Loucy (cell line): ENCODE results near the gene ZNF248.

ENCODE experiments used
- H2AFZ ChIP-seq: fragments of 200-600 bp; sonication (generic); 2 replicates; pipeline ENCODE4 v1.6.0; 2016; ENCODE audit warnings: antibody characterized with exemption, mild to moderate bottlenecking, low read length, moderate library complexity
- H3F3A ChIP-seq: fragments of 200-600 bp; 2 replicates; pipeline ENCODE4 v1.6.0; 2016; ENCODE audit warnings: antibody characterized with exemption, low read depth, mild to moderate bottlenecking
- H3K27me3 ChIP-seq: fragments of 200-600 bp; sonication (generic); 2 replicates; pipeline ENCODE4 v1.6.1; 2014; ENCODE audit warnings: low read length, mild to moderate bottlenecking; ENCODE audit not compliant: insufficient read depth, poor library complexity, severe bottlenecking
- H3K36me3 ChIP-seq: fragments of 200-600 bp; sonication (generic); 2 replicates; pipeline ENCODE4 v1.6.1; 2016; ENCODE audit warnings: low read length; ENCODE audit not compliant: insufficient read depth
- H3K4me1 ChIP-seq: fragments of 200-600 bp; sonication (generic); 2 replicates; pipeline ENCODE4 v1.5.1; 2014; ENCODE audit warnings: low read length, mild to moderate bottlenecking; ENCODE audit not compliant: insufficient read depth, poor library complexity, severe bottlenecking
- H3K4me2 ChIP-seq: fragments of 200-600 bp; sonication (generic); 2 replicates; pipeline ENCODE4 v1.6.0; 2014; ENCODE audit warnings: antibody characterized with exemption, low read length, low read depth, mild to moderate bottlenecking; ENCODE audit not compliant: poor library complexity, severe bottlenecking
- H3K4me3 ChIP-seq: fragments of 200-600 bp; sonication (generic); 2 replicates; pipeline ENCODE4 v1.5.1; 2014; ENCODE audit warnings: low read length, mild to moderate bottlenecking, mixed read lengths; ENCODE audit not compliant: poor library complexity, severe bottlenecking
- H3K79me2 ChIP-seq: fragments of 200-600 bp; sonication (generic); 2 replicates; pipeline ENCODE4 v1.6.1; 2014; ENCODE audit warnings: low read length; ENCODE audit not compliant: insufficient read depth
- H3K9ac ChIP-seq: fragments of 200-600 bp; sonication (generic); 2 replicates; pipeline ENCODE4 v1.6.0; 2014; ENCODE audit warnings: mild to moderate bottlenecking, low read depth, low read length, moderate library complexity; ENCODE audit not compliant: poor library complexity, severe bottlenecking
- H3K9me2 ChIP-seq: fragments of 200-600 bp; sonication (generic); replicated peaks from 2 replicates; pipeline ENCODE4 v1.6.1; 2016; ENCODE audit warnings: low read depth, low read length, mixed read lengths
- H3K9me3 ChIP-seq: fragments of 200-600 bp; sonication (generic); 2 replicates; pipeline ENCODE4 v1.6.1; 2014; ENCODE audit warnings: mild to moderate bottlenecking, antibody characterized with exemption, low read length, low read depth; ENCODE audit not compliant: insufficient read depth
- H4K20me1 ChIP-seq: fragments of 200-600 bp; sonication (generic); 2 replicates; pipeline ENCODE4 v1.6.0; 2014; ENCODE audit warnings: antibody characterized with exemption, low read length, mild to moderate bottlenecking; ENCODE audit not compliant: insufficient read depth, poor library complexity, severe bottlenecking
- EZH2phosphoT487 ChIP-seq: fragments of 200-600 bp; IDR thresholded peaks from 2 replicates; pipeline ENCODE4 v1.6.1; 2018; ENCODE audit warnings: antibody characterized with exemption, mild to moderate bottlenecking, moderate library complexity, borderline replicate concordance
- TF ChIP-seq, protein P1 (sequence below): fragments of 200-600 bp; sonication (generic); conservative IDR thresholded peaks from 2 replicates; pipeline ENCODE4 v1.5.1; 2014; ENCODE audit warnings: mild to moderate bottlenecking, antibody characterized with exemption, low read length

The ZNF248 gene

GRCh38 chr10:37856881-37857286, 526 bp downstream of the ZNF248 start:
- peak overlapping the region; percentile 83 for H3K4me2 ChIP-seq
- peak overlapping the region; percentile 97 for H2AFZ ChIP-seq
- H3K4me3 ChIP-seq: peak overlapping the region; percentile 89
- H3K9ac ChIP-seq: peak overlapping the region; percentile 91
- no peaks in the 10 kb centered on the region for H3K9me2 ChIP-seq
- H3K27me3 ChIP-seq: no peaks in the 10 kb centered on the region
- peaks cover 28% of the 10 kb centered on the region for H3K4me1 ChIP-seq
- H3K79me2 ChIP-seq: peaks cover 41% of the 10 kb centered on the region
- H4K20me1 ChIP-seq: no peaks in the 10 kb centered on the region
- H3F3A ChIP-seq: no peaks in the 10 kb centered on the region
- TF ChIP-seq EZH2phosphoT487: no peak
- TF ChIP-seq, protein P1, sequence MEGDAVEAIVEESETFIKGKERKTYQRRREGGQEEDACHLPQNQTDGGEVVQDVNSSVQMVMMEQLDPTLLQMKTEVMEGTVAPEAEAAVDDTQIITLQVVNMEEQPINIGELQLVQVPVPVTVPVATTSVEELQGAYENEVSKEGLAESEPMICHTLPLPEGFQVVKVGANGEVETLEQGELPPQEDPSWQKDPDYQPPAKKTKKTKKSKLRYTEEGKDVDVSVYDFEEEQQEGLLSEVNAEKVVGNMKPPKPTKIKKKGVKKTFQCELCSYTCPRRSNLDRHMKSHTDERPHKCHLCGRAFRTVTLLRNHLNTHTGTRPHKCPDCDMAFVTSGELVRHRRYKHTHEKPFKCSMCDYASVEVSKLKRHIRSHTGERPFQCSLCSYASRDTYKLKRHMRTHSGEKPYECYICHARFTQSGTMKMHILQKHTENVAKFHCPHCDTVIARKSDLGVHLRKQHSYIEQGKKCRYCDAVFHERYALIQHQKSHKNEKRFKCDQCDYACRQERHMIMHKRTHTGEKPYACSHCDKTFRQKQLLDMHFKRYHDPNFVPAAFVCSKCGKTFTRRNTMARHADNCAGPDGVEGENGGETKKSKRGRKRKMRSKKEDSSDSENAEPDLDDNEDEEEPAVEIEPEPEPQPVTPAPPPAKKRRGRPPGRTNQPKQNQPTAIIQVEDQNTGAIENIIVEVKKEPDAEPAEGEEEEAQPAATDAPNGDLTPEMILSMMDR: no peak
- no peaks in the 10 kb centered on the region for H3K36me3 ChIP-seq
- no peaks in the 10 kb centered on the region for H3K9me3 ChIP-seq

- H3K9me3 ChIP-seq: no peaks in the 10 kb centered on the region
- H3K79me2 ChIP-seq: peaks cover 41% of the 10 kb centered on the region
- H3K36me3 ChIP-seq: no peaks in the 10 kb centered on the region
- peak overlapping the region; percentile 89 for H3K4me3 ChIP-seq
- H3F3A ChIP-seq: no peaks in the 10 kb centered on the region
- H3K4me2 ChIP-seq: peak overlapping the region; percentile 83
- H3K9ac ChIP-seq: peak overlapping the region; percentile 91
- no peak for TF ChIP-seq EZH2phosphoT487
- TF ChIP-seq, protein P1: no peak
- peaks cover 28% of the 10 kb centered on the region for H3K4me1 ChIP-seq
- H3K27me3 ChIP-seq: no peaks in the 10 kb centered on the region
- no peak overlapping the region for H2AFZ ChIP-seq
- no peaks in the 10 kb centered on the region for H4K20me1 ChIP-seq
- no peaks in the 10 kb centered on the region for H3K9me2 ChIP-seq
Observed at GRCh38 chr10:37855636-37856035, 1.8 kb downstream of the ZNF248 start.

DNA sequence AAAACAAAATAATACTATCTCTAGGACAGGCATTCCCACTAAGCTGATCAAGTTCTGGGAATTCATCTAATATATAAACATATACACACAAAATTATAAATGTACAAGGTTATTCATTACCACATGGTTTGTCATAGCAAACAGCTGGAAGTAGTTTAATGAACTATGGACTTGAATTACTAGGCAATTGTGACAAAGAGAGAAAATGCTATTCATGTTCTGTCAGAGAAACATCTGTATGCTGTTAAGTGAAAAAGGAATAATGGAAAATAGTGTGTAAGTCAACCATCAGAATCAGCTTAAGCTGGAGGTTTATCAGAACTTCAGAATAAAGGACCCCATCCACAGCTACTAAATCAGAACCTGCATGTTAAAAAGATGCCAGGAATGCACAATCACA, 2.8 kb downstream of the ZNF248 start:
- Histone ChIP-seq H3K9me3 (no peaks in the 10 kb centered on the region), H3K27me3 (no peaks in the 10 kb centered on the region), H3K4me1 (peaks cover 28% of the 10 kb centered on the region), H3F3A (no peaks in the 10 kb centered on the region), H3K9ac (peak overlapping the region; percentile 91), H3K36me3 (no peaks in the 10 kb centered on the region), H3K9me2 (no peaks in the 10 kb centered on the region), H3K79me2 (peaks cover 41% of the 10 kb centered on the region), H3K4me3 (peak overlapping the region; percentile 89), H4K20me1 (no peaks in the 10 kb centered on the region), H3K4me2 (peak overlapping the region; percentile 83), H2AFZ (no peak overlapping the region)
- no peak for TF ChIP-seq EZH2phosphoT487
- TF ChIP-seq, protein P1: no peak
